22Rv1 (cell line): Measurements from ENCODE around the gene KYNU.
"Not testable (repeated sequence)": the region's sequence is repeated elsewhere in the genome, so short reads cannot be mapped to it uniquely, and the experiment has no call there.

Experiments used
- H3K27ac ChIP-seq: fragments of 450-650 bp; 2 replicates; pipeline ENCODE4 v1.5.1; 2017
- CTCF ChIP-seq: fragments of 450-650 bp; IDR thresholded peaks from 2 replicates; pipeline ENCODE4 v1.5.1; 2017; ENCODE audit warnings: mild to moderate bottlenecking
- ZFX ChIP-seq: fragments of 450-650 bp; IDR thresholded peaks from 2 replicates; pipeline ENCODE4 v1.6.1; 2017; ENCODE audit warnings: antibody characterized with exemption, borderline replicate concordance

The KYNU gene

GRCh38 chr2:142897807-142898206 lies 20.3 kb downstream of the KYNU start:
- no peak for TF ChIP-seq ZFX
- TF ChIP-seq CTCF, result no peak
- no peak overlapping the region for H3K27ac ChIP-seq

DNA sequence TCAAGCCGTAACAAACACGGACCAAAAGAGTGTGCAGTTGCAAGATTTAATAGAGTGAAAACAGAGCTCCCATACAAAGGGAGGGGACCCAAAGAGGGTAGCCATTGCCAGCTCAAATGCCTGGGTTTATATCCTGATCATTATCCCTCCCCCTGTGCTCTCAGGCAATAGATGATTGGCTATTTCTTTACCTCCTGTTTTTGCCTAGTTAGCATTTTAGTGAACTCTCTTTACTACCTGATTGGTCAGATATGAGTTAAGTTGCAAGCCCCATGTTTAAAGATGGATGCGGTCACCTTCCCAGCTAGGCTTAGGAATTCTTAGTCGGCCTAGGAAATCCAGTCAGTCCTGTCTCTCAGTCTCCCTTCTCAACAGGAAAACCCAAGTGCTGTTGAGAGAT lies 22.9 kb downstream of the KYNU start:
- not testable (repeated sequence) for H3K27ac ChIP-seq

DNA sequence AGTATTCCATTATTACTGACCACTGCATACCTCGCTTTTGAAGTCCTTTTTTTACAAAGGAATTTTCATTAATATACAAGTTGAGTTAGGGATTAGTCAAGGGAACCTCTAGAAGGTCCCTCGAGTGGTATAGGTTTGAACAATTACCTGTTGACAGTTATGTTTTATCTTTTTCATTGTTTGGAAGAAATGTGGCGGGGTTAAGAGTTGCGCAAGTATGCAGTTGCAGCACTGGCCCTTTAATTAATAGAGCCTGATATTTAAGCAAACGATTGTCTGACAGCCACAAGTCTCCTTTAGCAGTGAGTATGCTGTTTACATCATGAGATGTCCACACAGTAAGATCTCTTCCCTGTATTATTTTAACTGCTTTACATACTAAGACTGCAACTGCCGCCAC lies 24.3 kb downstream of the KYNU start:
- no peak for TF ChIP-seq CTCF
- TF ChIP-seq ZFX, result no peak
- H3K27ac ChIP-seq, result no peak overlapping the region

GRCh38 chr2:142903726-142904125 lies 26.3 kb downstream of the KYNU start:
- not testable (repeated sequence) for H3K27ac ChIP-seq

DNA sequence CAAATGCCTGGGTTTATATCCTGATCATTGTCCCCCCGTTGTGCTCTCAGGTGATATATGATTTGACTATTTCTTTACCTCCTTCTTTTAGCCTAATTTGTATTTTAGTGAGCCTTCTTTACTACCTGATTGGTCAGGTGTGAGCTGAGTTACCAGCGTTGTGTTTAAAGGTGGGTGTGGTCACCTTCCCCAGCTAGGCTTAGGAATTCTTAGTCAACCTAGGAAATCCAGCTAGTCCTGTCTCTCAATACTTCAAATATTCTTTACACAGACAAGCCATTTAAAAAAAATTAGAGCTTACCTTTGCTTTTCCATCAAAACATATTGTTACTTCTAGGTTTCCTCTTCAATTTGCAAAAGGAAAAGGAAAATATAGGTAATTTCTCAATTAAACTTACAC lies 30.2 kb downstream of the KYNU start:
- no peak overlapping the region for H3K27ac ChIP-seq
- TF ChIP-seq ZFX, result no peak
- TF ChIP-seq CTCF, result no peak

DNA sequence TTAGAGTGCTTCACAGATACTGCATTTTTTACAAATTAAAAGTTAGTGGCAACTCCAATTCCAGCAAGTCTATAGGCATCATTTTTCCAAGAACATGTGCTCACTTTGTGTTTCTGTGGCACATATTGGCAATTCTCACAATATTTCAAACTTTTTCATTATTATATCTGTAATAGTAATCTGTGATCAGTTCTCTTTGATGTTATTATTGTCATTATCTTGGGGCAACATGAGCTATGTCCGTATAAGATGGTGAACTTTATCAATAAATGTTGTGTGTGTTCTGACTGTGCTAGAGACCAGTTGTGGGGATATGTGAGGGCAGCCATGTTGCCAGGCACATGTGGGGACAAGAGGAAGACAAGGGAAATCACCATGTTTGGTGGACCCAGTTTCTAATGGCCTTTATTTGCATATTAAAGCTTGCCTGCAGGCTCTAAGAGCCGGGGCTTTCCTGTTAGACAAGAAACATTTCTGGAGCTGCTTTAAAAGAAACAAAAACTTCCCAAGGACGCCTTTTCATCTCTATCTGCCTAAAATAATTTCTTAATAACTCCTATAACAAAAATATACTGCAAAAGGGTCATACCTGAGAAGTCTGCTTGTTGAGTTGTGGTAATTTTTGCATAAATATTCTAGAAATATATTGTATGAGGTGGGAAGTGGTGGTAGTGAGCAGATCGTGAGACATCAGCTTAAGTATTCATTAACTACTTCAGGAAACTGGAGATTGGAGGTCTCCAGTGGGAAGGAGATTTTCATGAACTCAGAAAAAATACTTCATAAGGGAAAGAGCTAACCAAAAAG lies 37.2 kb downstream of the KYNU start:
- H3K27ac ChIP-seq, result no peak overlapping the region
- TF ChIP-seq CTCF (no peak), ZFX (no peak)

DNA sequence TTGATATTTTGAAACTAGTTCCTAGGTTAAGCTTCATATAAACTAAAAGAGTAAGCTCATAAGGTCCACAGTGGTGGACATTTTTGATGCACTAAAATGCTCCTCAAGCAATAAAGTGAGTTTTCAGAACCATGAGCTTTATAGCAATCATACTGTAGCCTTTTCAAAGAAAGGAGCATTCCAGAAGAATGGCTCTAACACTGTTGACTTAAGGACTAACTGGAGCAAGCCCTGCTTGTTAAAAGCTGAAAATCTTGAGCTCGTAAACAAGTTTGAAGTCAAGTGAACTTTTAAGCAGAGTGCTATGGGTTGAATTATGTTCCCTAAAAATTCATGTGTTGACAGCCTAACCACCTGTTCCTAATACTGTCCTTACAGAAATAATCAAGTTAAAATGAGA lies 38.0 kb downstream of the KYNU start:
- no peak overlapping the region for H3K27ac ChIP-seq
- TF ChIP-seq ZFX, result no peak
- no peak for TF ChIP-seq CTCF

DNA sequence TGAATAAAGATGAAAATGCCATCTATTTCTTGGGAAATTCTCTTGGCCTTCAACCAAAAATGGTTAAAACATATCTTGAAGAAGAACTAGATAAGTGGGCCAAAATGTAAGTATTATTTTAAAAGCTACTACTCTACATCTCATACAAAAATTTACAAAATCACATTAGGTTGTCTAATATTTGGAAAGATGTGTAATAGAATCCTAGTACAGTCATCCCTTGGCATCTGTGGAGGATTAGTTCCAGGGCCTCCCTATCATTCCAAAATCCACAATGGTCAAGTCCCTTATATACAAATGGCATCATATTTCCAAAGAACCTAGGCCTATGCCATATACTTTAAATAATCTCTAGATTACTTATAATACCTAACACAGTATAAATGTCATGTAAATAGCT lies 41.2 kb downstream of the KYNU start:
- no peak overlapping the region for H3K27ac ChIP-seq
- TF ChIP-seq CTCF (no peak), ZFX (no peak)
